Frontal cortex (tissue), 4 donors: ENCODE measurements around the gene EPAS1. TPM values are rescaled to one million over a fixed set of nuclear protein-coding genes. Genes with fewer than 3 reads are reported as not detected.

Experiments
- DNase-seq, 2 donors: peaks; one replicate each; pipeline ENCODE4 v3.0.0; 2012; ENCODE audit warnings: low spot score in 2 of 2
- FAIRE-seq: peaks from 2 replicates; lab custom pipeline; 2012; peaks lifted over from hg19 to GRCh38; lab: Jason Lieb, UNC
- total RNA-seq: library from RNA; depleted of rRNA; stranded (reverse); fragments of >200 nt; gene quantifications from one replicate; pipeline ENCODE4 v1.2.3, GENCODE V29; 2014
- donor health status: control.
- donor health status: control.
- donor health status: control.

Gene EPAS1
- total RNA-seq, 1 donor from 2014 or later = 3.7 TPM

- FAIRE-seq = no peak
- DNase-seq = no peak
These were observed 19.9 kb downstream of the EPAS1 start for GRCh38 chr2:46317094-46317486.

- FAIRE-seq = no peak
- DNase-seq = no peak
These were observed 21.6 kb downstream of the EPAS1 start for GRCh38 chr2:46318579-46319460.

GRCh38 chr2:46319711-46320110 is 22.5 kb downstream of the EPAS1 start:
- DNase-seq (no peak), FAIRE-seq (no peak)

- no peak for DNase-seq
- no peak for FAIRE-seq
These were observed 22.9 kb downstream of the EPAS1 start for GRCh38 chr2:46320141-46320567.

- DNase-seq (no peak), FAIRE-seq (no peak)
These were observed 26.5 kb downstream of the EPAS1 start for GRCh38 chr2:46323730-46324129.

GRCh38 chr2:46325182-46325928 is 28.1 kb downstream of the EPAS1 start:
- DNase-seq (no peak), FAIRE-seq (no peak)

GRCh38 chr2:46326231-46326980 is 29.2 kb downstream of the EPAS1 start:
- no peak for FAIRE-seq

GRCh38 chr2:46327627-46328026 is 30.4 kb downstream of the EPAS1 start:
- no peak for FAIRE-seq
- no peak for DNase-seq

More at GRCh38 chr2:46326231-46326980, 29.2 kb downstream of the EPAS1 start:
- DNase-seq = no peak

GRCh38 chr2:46328291-46328690 is 31.1 kb downstream of the EPAS1 start:
- FAIRE-seq (no peak), DNase-seq (no peak)

GRCh38 chr2:46328829-46329228 is 31.6 kb downstream of the EPAS1 start:
- DNase-seq (no peak), FAIRE-seq (no peak)

GRCh38 chr2:46329340-46329739 is 32.1 kb downstream of the EPAS1 start:
- no peak for DNase-seq
- no peak for FAIRE-seq

GRCh38 chr2:46329803-46330775 is 32.9 kb downstream of the EPAS1 start:
- no peak for FAIRE-seq
- no peak for DNase-seq

GRCh38 chr2:46331109-46331766 is 34.0 kb downstream of the EPAS1 start:
- FAIRE-seq (no peak), DNase-seq (no peak)

- DNase-seq (no peak), FAIRE-seq (no peak)
These were observed 35.6 kb downstream of the EPAS1 start for GRCh38 chr2:46332686-46333281.

- no peak for DNase-seq
- no peak for FAIRE-seq
These were observed 36.7 kb downstream of the EPAS1 start for GRCh38 chr2:46333912-46334311.

GRCh38 chr2:46334389-46335271 is 37.4 kb downstream of the EPAS1 start:
- no peak for FAIRE-seq
- no peak for DNase-seq
